ENCODE results near the gene SIK2. TPM values are rescaled to one million over a fixed set of nuclear protein-coding genes. Genes with fewer than 3 reads are reported as not detected.

The SIK2 gene
- total and polyA plus RNA-seq, 2 donors = 4.5 to 5.3 TPM

- no peak for DNase-seq (ENCODE audit: low read depth in 6 of 9, low spot score in 9 of 9)
- H3K4me1 ChIP-seq (ENCODE audit: control insufficient read depth in 2 of 2, insufficient read depth in 2 of 2, low read length in 2 of 2) = no peaks in the 10 kb centered on the region
- 97% methylated on average over 1 of the region's 1 CpG for WGBS
- H3K36me3 ChIP-seq (ENCODE audit: control insufficient read depth in 2 of 2, insufficient read depth in 2 of 2, low read length in 1 of 2) = peaks cover 9 to 15% of the 10 kb centered on the region in 2 donors
- no peak overlapping the region for H3K4me3 ChIP-seq (ENCODE audit: low read length in 2 of 2)
- H3K27me3 ChIP-seq (ENCODE audit: control insufficient read depth in 2 of 2, insufficient read depth in 1 of 2, low read length in 1 of 2) = no peaks in the 10 kb centered on the region
- H3K27ac ChIP-seq (ENCODE audit: low read depth in 1 of 2, low read length in 1 of 2) = no peak overlapping the region
- no peaks in the 10 kb centered on the region for H3K9me3 ChIP-seq (ENCODE audit: control insufficient read depth in 2 of 2, insufficient read depth in 1 of 2, low read length in 1 of 2)
These were observed 70.7 kb downstream of the SIK2 start for GRCh38 chr11:111672949-111673348.

GRCh38 chr11:111674941-111675340 lies 72.7 kb downstream of the SIK2 start:
- DNase-seq (ENCODE audit: low read depth in 6 of 9, low spot score in 9 of 9) = no peak
- Histone ChIP-seq H3K36me3 (ENCODE audit: control insufficient read depth in 2 of 2, insufficient read depth in 2 of 2, low read length in 1 of 2) (peaks cover 11 to 15% of the 10 kb centered on the region in 2 donors), H3K9me3 (ENCODE audit: control insufficient read depth in 2 of 2, insufficient read depth in 1 of 2, low read length in 1 of 2) (no peaks in the 10 kb centered on the region)

GRCh38 chr11:111675891-111676290 lies 73.6 kb downstream of the SIK2 start:
- over 99% methylated on average over 2 of the region's 2 CpGs for WGBS
- no peak overlapping the region for H3K27ac ChIP-seq (ENCODE audit: low read depth in 1 of 2, low read length in 1 of 2)
- DNase-seq (ENCODE audit: low read depth in 6 of 9, low spot score in 9 of 9) = no peak
- H3K4me1 ChIP-seq (ENCODE audit: control insufficient read depth in 2 of 2, insufficient read depth in 2 of 2, low read length in 2 of 2) = no peaks in the 10 kb centered on the region
- no peaks in the 10 kb centered on the region for H3K9me3 ChIP-seq (ENCODE audit: control insufficient read depth in 2 of 2, insufficient read depth in 1 of 2, low read length in 1 of 2)
- H3K36me3 ChIP-seq (ENCODE audit: control insufficient read depth in 2 of 2, insufficient read depth in 2 of 2, low read length in 1 of 2) = peaks cover 11 to 15% of the 10 kb centered on the region in 2 donors
- no peak overlapping the region for H3K4me3 ChIP-seq (ENCODE audit: low read length in 2 of 2)
- H3K27me3 ChIP-seq (ENCODE audit: control insufficient read depth in 2 of 2, insufficient read depth in 1 of 2, low read length in 1 of 2) = no peaks in the 10 kb centered on the region

More at GRCh38 chr11:111674941-111675340, 72.7 kb downstream of the SIK2 start:
- H3K27me3 ChIP-seq (ENCODE audit: control insufficient read depth in 2 of 2, insufficient read depth in 1 of 2, low read length in 1 of 2) = no peaks in the 10 kb centered on the region
- H3K4me3 ChIP-seq (ENCODE audit: low read length in 2 of 2) = no peak overlapping the region
- H3K4me1 ChIP-seq (ENCODE audit: control insufficient read depth in 2 of 2, insufficient read depth in 2 of 2, low read length in 2 of 2) = no peaks in the 10 kb centered on the region
- H3K27ac ChIP-seq (ENCODE audit: low read depth in 1 of 2, low read length in 1 of 2) = no peak overlapping the region
- WGBS = 97% methylated on average over 1 of the region's 1 CpG

- Histone ChIP-seq H3K4me1 (ENCODE audit: control insufficient read depth in 2 of 2, insufficient read depth in 2 of 2, low read length in 2 of 2) (peaks cover 0 to 2% of the 10 kb centered on the region in 2 donors), H3K27ac (ENCODE audit: low read depth in 1 of 2, low read length in 1 of 2) (no peak overlapping the region), H3K9me3 (ENCODE audit: control insufficient read depth in 2 of 2, insufficient read depth in 1 of 2, low read length in 1 of 2) (no peaks in the 10 kb centered on the region), H3K36me3 (ENCODE audit: control insufficient read depth in 2 of 2, insufficient read depth in 2 of 2, low read length in 1 of 2) (peaks cover 5 to 8% of the 10 kb centered on the region in 2 donors), H3K27me3 (ENCODE audit: control insufficient read depth in 2 of 2, insufficient read depth in 1 of 2, low read length in 1 of 2) (no peaks in the 10 kb centered on the region), H3K4me3 (ENCODE audit: low read length in 2 of 2) (no peak overlapping the region)
- DNase-seq (ENCODE audit: low read depth in 6 of 9, low spot score in 9 of 9) = no peak
- WGBS = over 99% methylated on average over 4 of the region's 4 CpGs
These were observed 74.8 kb downstream of the SIK2 start for GRCh38 chr11:111676878-111677585.

- Histone ChIP-seq H3K27me3 (ENCODE audit: control insufficient read depth in 2 of 2, insufficient read depth in 1 of 2, low read length in 1 of 2) (no peaks in the 10 kb centered on the region), H3K36me3 (ENCODE audit: control insufficient read depth in 2 of 2, insufficient read depth in 2 of 2, low read length in 1 of 2) (peaks cover 2 to 5% of the 10 kb centered on the region in 2 donors), H3K4me3 (ENCODE audit: low read length in 2 of 2) (no peak overlapping the region), H3K27ac (ENCODE audit: low read depth in 1 of 2, low read length in 1 of 2) (no peak overlapping the region), H3K9me3 (ENCODE audit: control insufficient read depth in 2 of 2, insufficient read depth in 1 of 2, low read length in 1 of 2) (no peaks in the 10 kb centered on the region), H3K4me1 (ENCODE audit: control insufficient read depth in 2 of 2, insufficient read depth in 2 of 2, low read length in 2 of 2) (peaks cover 0 to 2% of the 10 kb centered on the region in 2 donors)
- 98% methylated on average over 3 of the region's 3 CpGs for WGBS
- DNase-seq (ENCODE audit: low read depth in 6 of 9, low spot score in 9 of 9) = no peak
These were observed 78.4 kb downstream of the SIK2 start for GRCh38 chr11:111680486-111681175.

- Histone ChIP-seq H3K4me3 (ENCODE audit: low read length in 2 of 2) (no peak overlapping the region), H3K9me3 (ENCODE audit: control insufficient read depth in 2 of 2, insufficient read depth in 1 of 2, low read length in 1 of 2) (no peaks in the 10 kb centered on the region), H3K27ac (ENCODE audit: low read depth in 1 of 2, low read length in 1 of 2) (no peak overlapping the region), H3K27me3 (ENCODE audit: control insufficient read depth in 2 of 2, insufficient read depth in 1 of 2, low read length in 1 of 2) (no peaks in the 10 kb centered on the region), H3K4me1 (ENCODE audit: control insufficient read depth in 2 of 2, insufficient read depth in 2 of 2, low read length in 2 of 2) (peaks cover 0 to 2% of the 10 kb centered on the region in 2 donors), H3K36me3 (ENCODE audit: control insufficient read depth in 2 of 2, insufficient read depth in 2 of 2, low read length in 1 of 2) (peaks cover 5 to 7% of the 10 kb centered on the region in 2 donors)
- no peak for DNase-seq (ENCODE audit: low read depth in 6 of 9, low spot score in 9 of 9)
- WGBS = 96% methylated on average over 3 of the region's 3 CpGs
These were observed 81.6 kb downstream of the SIK2 start for GRCh38 chr11:111683806-111684205.

GRCh38 chr11:111684251-111684650 lies 82.0 kb downstream of the SIK2 start:
- H3K4me1 ChIP-seq (ENCODE audit: control insufficient read depth in 2 of 2, insufficient read depth in 2 of 2, low read length in 2 of 2) = peaks cover 0 to 2% of the 10 kb centered on the region in 2 donors
- H3K9me3 ChIP-seq (ENCODE audit: control insufficient read depth in 2 of 2, insufficient read depth in 1 of 2, low read length in 1 of 2) = no peaks in the 10 kb centered on the region
- WGBS = 95% methylated on average over 2 of the region's 2 CpGs
- no peak overlapping the region for H3K4me3 ChIP-seq (ENCODE audit: low read length in 2 of 2)
- no peak overlapping the region for H3K27ac ChIP-seq (ENCODE audit: low read depth in 1 of 2, low read length in 1 of 2)
- H3K27me3 ChIP-seq (ENCODE audit: control insufficient read depth in 2 of 2, insufficient read depth in 1 of 2, low read length in 1 of 2) = no peaks in the 10 kb centered on the region
- H3K36me3 ChIP-seq (ENCODE audit: control insufficient read depth in 2 of 2, insufficient read depth in 2 of 2, low read length in 1 of 2) = peaks cover 5 to 11% of the 10 kb centered on the region in 2 donors
- no peak for DNase-seq (ENCODE audit: low read depth in 6 of 9, low spot score in 9 of 9)

GRCh38 chr11:111688013-111688412 lies 85.8 kb downstream of the SIK2 start:
- no peaks in the 10 kb centered on the region for H3K9me3 ChIP-seq (ENCODE audit: control insufficient read depth in 2 of 2, insufficient read depth in 1 of 2, low read length in 1 of 2)
- no peaks in the 10 kb centered on the region for H3K4me1 ChIP-seq (ENCODE audit: control insufficient read depth in 2 of 2, insufficient read depth in 2 of 2, low read length in 2 of 2)
- H3K4me3 ChIP-seq (ENCODE audit: low read length in 2 of 2) = no peak overlapping the region
- H3K27ac ChIP-seq (ENCODE audit: low read depth in 1 of 2, low read length in 1 of 2) = no peak overlapping the region
- no peak for DNase-seq (ENCODE audit: low read depth in 6 of 9, low spot score in 9 of 9)
- no peaks in the 10 kb centered on the region for H3K27me3 ChIP-seq (ENCODE audit: control insufficient read depth in 2 of 2, insufficient read depth in 1 of 2, low read length in 1 of 2)
- WGBS = 97% methylated on average over 7 of the region's 7 CpGs
- peaks cover 5 to 18% of the 10 kb centered on the region in 2 donors for H3K36me3 ChIP-seq (ENCODE audit: control insufficient read depth in 2 of 2, insufficient read depth in 2 of 2, low read length in 1 of 2)

GRCh38 chr11:111691176-111691575 lies 88.9 kb downstream of the SIK2 start:
- Histone ChIP-seq H3K4me3 (ENCODE audit: low read length in 2 of 2) (no peak overlapping the region), H3K27ac (ENCODE audit: low read depth in 1 of 2, low read length in 1 of 2) (no peak overlapping the region), H3K4me1 (ENCODE audit: control insufficient read depth in 2 of 2, insufficient read depth in 2 of 2, low read length in 2 of 2) (no peaks in the 10 kb centered on the region), H3K27me3 (ENCODE audit: control insufficient read depth in 2 of 2, insufficient read depth in 1 of 2, low read length in 1 of 2) (no peaks in the 10 kb centered on the region), H3K9me3 (ENCODE audit: control insufficient read depth in 2 of 2, insufficient read depth in 1 of 2, low read length in 1 of 2) (no peaks in the 10 kb centered on the region), H3K36me3 (ENCODE audit: control insufficient read depth in 2 of 2, insufficient read depth in 2 of 2, low read length in 1 of 2) (peaks cover 8 to 18% of the 10 kb centered on the region in 2 donors)
- no peak for DNase-seq (ENCODE audit: low read depth in 6 of 9, low spot score in 9 of 9)
- WGBS = over 99% methylated on average over 2 of the region's 2 CpGs
